ENCODE results near the gene NIPBL. TPM values are rescaled to one million over a fixed set of nuclear protein-coding genes. Genes with fewer than 3 reads are reported as not detected.

The NIPBL gene
- total and polyA plus RNA-seq, 8 donors: 8.2 to 100 (median 32.2) TPM

GRCh38 chr5:36881304-36881703, 4.7 kb downstream of the NIPBL start:
- Histone ChIP-seq H3K4me3 (no peak overlapping the region), H3K9me3 (no peaks in the 10 kb centered on the region), H3K27me3 (no peaks in the 10 kb centered on the region), H3K4me1 (peaks cover 4 to 83% (median 48%) of the 10 kb centered on the region in 4 donors), H3K27ac (no peak overlapping the region), H3K36me3 (peaks cover 0 to 10% (median 6%) of the 10 kb centered on the region in 4 donors)
- TF ChIP-seq EP300 (IDR thresholded peaks at IDR 0.05) (no peak), POLR2AphosphoS5 (IDR thresholded peaks at IDR 0.05) (no peak), POLR2A (IDR thresholded peaks at IDR 0.05) (no peak)
- TF ChIP-seq, protein P1, sequence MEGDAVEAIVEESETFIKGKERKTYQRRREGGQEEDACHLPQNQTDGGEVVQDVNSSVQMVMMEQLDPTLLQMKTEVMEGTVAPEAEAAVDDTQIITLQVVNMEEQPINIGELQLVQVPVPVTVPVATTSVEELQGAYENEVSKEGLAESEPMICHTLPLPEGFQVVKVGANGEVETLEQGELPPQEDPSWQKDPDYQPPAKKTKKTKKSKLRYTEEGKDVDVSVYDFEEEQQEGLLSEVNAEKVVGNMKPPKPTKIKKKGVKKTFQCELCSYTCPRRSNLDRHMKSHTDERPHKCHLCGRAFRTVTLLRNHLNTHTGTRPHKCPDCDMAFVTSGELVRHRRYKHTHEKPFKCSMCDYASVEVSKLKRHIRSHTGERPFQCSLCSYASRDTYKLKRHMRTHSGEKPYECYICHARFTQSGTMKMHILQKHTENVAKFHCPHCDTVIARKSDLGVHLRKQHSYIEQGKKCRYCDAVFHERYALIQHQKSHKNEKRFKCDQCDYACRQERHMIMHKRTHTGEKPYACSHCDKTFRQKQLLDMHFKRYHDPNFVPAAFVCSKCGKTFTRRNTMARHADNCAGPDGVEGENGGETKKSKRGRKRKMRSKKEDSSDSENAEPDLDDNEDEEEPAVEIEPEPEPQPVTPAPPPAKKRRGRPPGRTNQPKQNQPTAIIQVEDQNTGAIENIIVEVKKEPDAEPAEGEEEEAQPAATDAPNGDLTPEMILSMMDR (IDR thresholded peaks at IDR 0.05): no peak
- intact Hi-C loops (cut with DNase I; ENCODE audit: low total_unique reads): loop anchor here (10.0 kb wide), 1 partner anchor 63 kb away; no protein-coding TSS in a partner anchor
- no peak for DNase-seq

DNA sequence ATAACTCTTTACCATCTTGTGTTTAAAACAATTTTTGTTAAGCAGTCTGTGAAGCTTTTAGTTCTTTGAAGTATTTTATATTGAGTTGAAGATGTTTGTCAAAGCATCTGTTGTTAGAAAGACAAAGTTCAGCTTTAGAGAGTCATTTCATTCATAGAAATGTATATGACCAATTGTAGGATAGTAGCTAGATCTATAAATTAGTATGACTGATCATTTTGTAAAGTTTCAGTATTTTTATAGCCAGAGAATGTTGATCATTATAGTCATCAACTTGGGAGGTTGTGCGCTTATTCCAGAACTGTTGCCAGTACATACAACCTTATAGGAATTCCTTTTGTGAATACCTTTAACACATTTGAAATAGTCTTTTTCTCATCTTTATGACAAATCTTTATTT, 5.2 kb downstream of the NIPBL start:
- TF ChIP-seq POLR2AphosphoS5 (IDR thresholded peaks at IDR 0.05) (no peak), POLR2A (IDR thresholded peaks at IDR 0.05) (no peak), EP300 (IDR thresholded peaks at IDR 0.05) (no peak)
- TF ChIP-seq, protein P1 (IDR thresholded peaks at IDR 0.05): no peak
- DNase-seq: no peak
- intact Hi-C loops (cut with DNase I; ENCODE audit: low total_unique reads): loop anchor here (10.0 kb wide), 1 partner anchor 63 kb away; no protein-coding TSS in a partner anchor
- no peak overlapping the region for H3K27ac ChIP-seq
- no peaks in the 10 kb centered on the region for H3K9me3 ChIP-seq
- peaks cover 4 to 86% (median 50%) of the 10 kb centered on the region in 4 donors for H3K4me1 ChIP-seq
- 94 to 100% (median 99%) methylated on average over 1 of the region's 1 CpG for WGBS, 5 donors
- H3K36me3 ChIP-seq: peaks cover 0 to 10% (median 6%) of the 10 kb centered on the region in 4 donors
- no peak overlapping the region for H3K4me3 ChIP-seq
- H3K27me3 ChIP-seq: no peaks in the 10 kb centered on the region

DNA sequence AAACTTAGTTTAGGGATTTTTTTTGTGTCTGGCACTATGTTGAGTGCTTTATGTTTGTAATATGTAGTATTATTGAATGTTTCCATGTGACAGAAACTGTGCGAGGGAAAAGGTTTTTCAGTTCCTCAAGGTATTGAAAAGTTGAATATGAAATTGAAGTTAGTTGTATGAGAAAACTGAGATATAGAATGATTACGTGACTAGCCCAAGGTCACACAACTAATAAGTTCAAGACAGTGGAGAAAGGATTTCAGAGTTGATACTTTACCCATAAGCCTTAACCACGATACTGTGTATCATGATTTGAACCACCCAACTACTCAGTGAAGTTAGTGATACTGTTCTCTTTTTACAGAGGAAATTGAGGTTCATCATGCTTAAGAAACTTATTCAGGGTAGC, 5.7 kb downstream of the NIPBL start:
- H3K4me1 ChIP-seq: peaks cover 4 to 90% (median 52%) of the 10 kb centered on the region in 4 donors
- DNase-seq: no peak
- H3K9me3 ChIP-seq: no peaks in the 10 kb centered on the region
- no peak overlapping the region for H3K4me3 ChIP-seq
- peaks cover 0 to 10% (median 6%) of the 10 kb centered on the region in 4 donors for H3K36me3 ChIP-seq
- TF ChIP-seq EP300 (IDR thresholded peaks at IDR 0.05): no peak
- TF ChIP-seq POLR2AphosphoS5 (IDR thresholded peaks at IDR 0.05): no peak
- TF ChIP-seq, protein P1 (IDR thresholded peaks at IDR 0.05): no peak
- no peak for TF ChIP-seq POLR2A (IDR thresholded peaks at IDR 0.05)
- H3K27ac ChIP-seq: no peak overlapping the region
- 65 to 70% (median 69%) methylated on average over 3 of the region's 3 CpGs for WGBS, 5 donors
- H3K27me3 ChIP-seq: no peaks in the 10 kb centered on the region
- intact Hi-C loops (cut with DNase I; ENCODE audit: low total_unique reads): loop anchor here (10.0 kb wide), 1 partner anchor 63 kb away; no protein-coding TSS in a partner anchor

DNA sequence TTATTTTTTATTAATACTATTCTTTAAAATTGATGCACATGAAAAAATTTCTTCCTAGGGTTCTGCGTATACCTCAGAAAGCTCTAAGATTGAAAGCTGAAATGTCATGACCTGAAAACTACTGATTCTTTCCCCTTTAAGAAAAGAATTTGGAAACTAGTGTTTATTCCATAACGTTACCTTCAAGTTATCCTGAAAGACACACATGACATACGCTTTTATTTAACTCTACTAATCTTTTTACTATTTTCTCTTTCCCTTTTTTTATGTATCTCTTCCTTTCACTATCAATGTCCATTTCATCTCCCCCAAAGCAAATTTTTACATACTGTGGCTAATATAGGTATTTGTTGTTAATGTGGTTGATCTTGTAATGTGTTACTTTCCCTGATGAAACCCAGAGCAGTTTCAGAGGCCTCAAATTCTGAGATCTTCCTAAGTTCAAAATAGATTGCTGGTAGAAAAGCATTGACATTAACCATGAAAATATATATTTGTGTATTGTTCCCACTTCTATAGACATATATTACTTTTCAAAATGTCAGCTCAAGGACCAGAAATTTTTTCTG, 7.4 kb downstream of the NIPBL start:
- 78 to 88% (median 83%) methylated on average over 3 of the region's 3 CpGs for WGBS, 5 donors
- H3K4me1 ChIP-seq: peaks cover 1 to 98% (median 56%) of the 10 kb centered on the region in 4 donors
- intact Hi-C loops (cut with DNase I; ENCODE audit: low total_unique reads): loop anchor here (10.0 kb wide), 1 partner anchor 61 kb away; no protein-coding TSS in a partner anchor

More for the DNA sequence above, 7.4 kb downstream of the NIPBL start:
- no peak overlapping the region for H3K27ac ChIP-seq
- H3K36me3 ChIP-seq: peaks cover 0 to 10% (median 6%) of the 10 kb centered on the region in 4 donors
- DNase-seq: no peak
- no peaks in the 10 kb centered on the region for H3K9me3 ChIP-seq
- no peak overlapping the region for H3K4me3 ChIP-seq
- no peaks in the 10 kb centered on the region for H3K27me3 ChIP-seq
- TF ChIP-seq EP300 (IDR thresholded peaks at IDR 0.05) (no peak), POLR2A (IDR thresholded peaks at IDR 0.05) (no peak), POLR2AphosphoS5 (IDR thresholded peaks at IDR 0.05) (no peak)
- TF ChIP-seq, protein P1 (IDR thresholded peaks at IDR 0.05): no peak
